B cell (primary cell): ENCODE measurements around the gene NEK11. TPM values are rescaled to one million over a fixed set of nuclear protein-coding genes. Genes with fewer than 3 reads are reported as not detected.

Experiments used
- ATAC-seq: fragments of 200-7000 bp; cut with Tn5 transposase; one replicate; pipeline ENCODE4 v1.10.0; 2021; ENCODE audit warnings: low read depth, mild to moderate bottlenecking, moderate number of reproducible peaks, moderate library complexity
- CTCF ChIA-PET: fragments of 350-600 bp; sonication (Branson Sonifier 250); formaldehyde crosslinking; loops from one replicate; lab custom pipeline; 2021; ENCODE audit warnings: antibody characterized with exemption, inconsistent platforms; lab: Charles Lee
- POLR2A ChIA-PET: fragments of 350-600 bp; sonication (Branson Sonifier 250); formaldehyde crosslinking; loops from one replicate; lab custom pipeline; 2021; ENCODE audit warnings: antibody characterized with exemption; lab: Charles Lee
- DNase-seq: peaks from one replicate; pipeline ENCODE4 v3.0.0; 2013
- H2AFZ ChIP-seq: 2 replicates; pipeline ENCODE4 v1.6.1; 2012; ENCODE audit warnings: mild to moderate bottlenecking, low read depth, low read length; ENCODE audit not compliant: insufficient read depth, poor library complexity, severe bottlenecking
- H3K27ac ChIP-seq, 2 donors: 1 replicate in 1 of 2; 2 replicates in 1 of 2; pipeline ENCODE4 v1.5.1; 2012 to 2013; ENCODE audit warnings: low read length in 2 of 2, mild to moderate bottlenecking in 2 of 2, moderate library complexity in 1 of 2
- H3K27me3 ChIP-seq, 4 experiments: fragments of 200-600 bp in 1 of 4; sonication (generic) in 1 of 4; replicated peaks in 1 of 4; 1 replicate in 2 of 4; 2 replicates in 2 of 4; pipeline versions ENCODE4 v1.6.1 to v1.7.0; 2013 to 2016; ENCODE audit warnings: low read length in 3 of 4, mild to moderate bottlenecking in 2 of 4, mixed read lengths in 1 of 4, moderate library complexity in 1 of 4; ENCODE audit not compliant: insufficient read depth in 4 of 4, control insufficient read depth in 3 of 4; ENCODE audit errors: control extremely low read depth in 1 of 4
- H3K36me3 ChIP-seq, 2 experiments: replicated peaks in 1 of 2; 1 replicate in 1 of 2; 2 replicates in 1 of 2; pipeline versions ENCODE4 v1.6.1 to v1.7.1; 2013; ENCODE audit warnings: low read length in 1 of 2; ENCODE audit not compliant: insufficient read depth in 2 of 2, control insufficient read depth in 1 of 2; ENCODE audit errors: control extremely low read depth in 1 of 2, extremely low read depth in 1 of 2
- H3K4me1 ChIP-seq, 2 donors: fragments of 200-600 bp in 1 of 2; sonication (generic) in 1 of 2; 1 replicate in 1 of 2; 2 replicates in 1 of 2; pipeline versions ENCODE4 v1.5.1 to v1.6.1; 2013 to 2017; ENCODE audit warnings: low read length in 2 of 2; ENCODE audit not compliant: control insufficient read depth in 2 of 2, insufficient read depth in 2 of 2
- H3K4me2 ChIP-seq: replicated peaks from 2 replicates; pipeline ENCODE3; 2012; ENCODE audit warnings: mild to moderate bottlenecking, low read depth, low read length; ENCODE audit not compliant: poor library complexity, severe bottlenecking
- H3K4me3 ChIP-seq, 5 experiments: fragments of 200-600 bp in 1 of 5; sonication (generic) in 1 of 5; 1 replicate in 3 of 5; 2 replicates in 2 of 5; pipeline versions ENCODE4 v1.5.1 to v1.7.0; 2011 to 2016; ENCODE audit warnings: low read length in 4 of 5, mild to moderate bottlenecking in 4 of 5, low read depth in 2 of 5, control low read depth in 1 of 5, moderate library complexity in 1 of 5; ENCODE audit not compliant: insufficient read depth in 1 of 5; ENCODE audit errors: control extremely low read depth in 1 of 5, extremely low read depth in 1 of 5
- H3K79me2 ChIP-seq: fragments of 200-600 bp; sonication (generic); one replicate; pipeline ENCODE4 v1.6.0; 2016; ENCODE audit warnings: low read length; ENCODE audit not compliant: control insufficient read depth, insufficient read depth
- H3K9ac ChIP-seq: fragments of 200-600 bp; sonication (generic); 2 replicates; pipeline ENCODE4 v1.6.1; 2017; ENCODE audit warnings: mild to moderate bottlenecking, low read length, moderate library complexity
- H3K9me3 ChIP-seq, 3 donors: one replicate each; pipeline versions ENCODE4 v1.6.1 to v1.7.1; 2013; ENCODE audit warnings: low read length in 2 of 3; ENCODE audit not compliant: control insufficient read depth in 2 of 3, insufficient read depth in 1 of 3; ENCODE audit errors: control extremely low read depth in 1 of 3
- H4K20me1 ChIP-seq: 2 replicates; pipeline ENCODE4 v1.6.0; 2012; ENCODE audit warnings: mild to moderate bottlenecking, low read length; ENCODE audit not compliant: insufficient read depth, control insufficient read depth, poor library complexity, severe bottlenecking
- H3K27ac Mint-ChIP-seq: one replicate; pipeline ENCODE4 v1.8.0; 2021; ENCODE audit warnings: mixed read lengths
- H3K27me3 Mint-ChIP-seq: one replicate; pipeline ENCODE4 v1.8.0; 2021; ENCODE audit warnings: mixed read lengths
- H3K4me1 Mint-ChIP-seq: one replicate; pipeline ENCODE4 v1.8.0; 2021; ENCODE audit warnings: mixed read lengths
- H3K4me3 Mint-ChIP-seq: one replicate; pipeline ENCODE4 v1.8.0; 2021; ENCODE audit warnings: mixed read lengths
- H3K9me3 Mint-ChIP-seq: one replicate; pipeline ENCODE4 v1.8.0; 2022; ENCODE audit warnings: mixed read lengths; ENCODE audit not compliant: insufficient read depth
- CTCF ChIP-seq: fragments of 200-600 bp; IDR thresholded peaks from one replicate; pipeline ENCODE4 v1.8.0; 2022; ENCODE audit warnings: antibody characterized with exemption, mild to moderate bottlenecking
- EZH2 ChIP-seq: IDR thresholded peaks from 2 replicates; pipeline ENCODE4 v1.6.1; 2012; ENCODE audit warnings: borderline replicate concordance, low read depth, mild to moderate bottlenecking, moderate library complexity, low read length; ENCODE audit not compliant: insufficient read depth, poor library complexity, severe bottlenecking
- WGBS: methylation state at CpG from one replicate; pipeline ENCODE4 v1.1.5; 2013; ENCODE audit warnings: missing lambda C conversion rate; ENCODE audit not compliant: insufficient coverage; 5-methylcytosine and 5-hydroxymethylcytosine counted together
- intact Hi-C: fragments of 100-400 bp; cut with micrococcal nuclease; formaldehyde crosslinking; loops from one replicate; pipeline ENCODE4 v1.10.0; 2022
- polyA plus RNA-seq: library from polyadenylated mRNA; depleted of rRNA; stranded (reverse); fragments of >200 nt; gene quantifications from 2 replicates; pipeline ENCODE4 v1.2.3, GENCODE V29; 2012
- total RNA-seq, 2 donors: library from RNA; stranded (reverse); fragments of 120-200 nt in 1 of 2; gene quantifications; 1 replicate in 1 of 2; 2 replicates in 1 of 2; pipeline versions ENCODE4 v1.2.3 to v1.2.4, GENCODE V29; 2013 to 2022

The NEK11 gene
- total and polyA plus RNA-seq, 2 donors (not counting 1 experiment from before 2014, with no cell fraction given): 1.00 to 7.7 TPM

GRCh38 chr3:131067983-131068382 lies 41.3 kb downstream of the NEK11 start:
- Histone ChIP-seq H3K36me3 (no peaks in the 10 kb centered on the region), H3K9ac (no peak overlapping the region), H3K27ac (no peak overlapping the region), H4K20me1 (no peaks in the 10 kb centered on the region), H3K9me3 (no peaks in the 10 kb centered on the region), H3K79me2 (no peaks in the 10 kb centered on the region), H3K27me3 (peaks cover 0 to 3% (median 0%) of the 10 kb centered on the region in 4 experiments), H3K4me1 (no peaks in the 10 kb centered on the region), H2AFZ (no peak overlapping the region), H3K4me3 (no peak overlapping the region), H3K4me2 (no peak overlapping the region)
- ChIA-PET CTCF (no interaction called here), POLR2A (no interaction called here)
- DNase-seq (no peak), ATAC-seq (no peak)
- H3K27me3 Mint-ChIP-seq: peaks cover 3% of the 10 kb centered on the region
- H3K4me3 Mint-ChIP-seq: no peak overlapping the region
- intact Hi-C loops: no loop called here
- H3K4me1 Mint-ChIP-seq: no peaks in the 10 kb centered on the region
- no peaks in the 10 kb centered on the region for H3K9me3 Mint-ChIP-seq
- no peak overlapping the region for H3K27ac Mint-ChIP-seq
- TF ChIP-seq CTCF: no peak
- no peak for TF ChIP-seq EZH2

DNA sequence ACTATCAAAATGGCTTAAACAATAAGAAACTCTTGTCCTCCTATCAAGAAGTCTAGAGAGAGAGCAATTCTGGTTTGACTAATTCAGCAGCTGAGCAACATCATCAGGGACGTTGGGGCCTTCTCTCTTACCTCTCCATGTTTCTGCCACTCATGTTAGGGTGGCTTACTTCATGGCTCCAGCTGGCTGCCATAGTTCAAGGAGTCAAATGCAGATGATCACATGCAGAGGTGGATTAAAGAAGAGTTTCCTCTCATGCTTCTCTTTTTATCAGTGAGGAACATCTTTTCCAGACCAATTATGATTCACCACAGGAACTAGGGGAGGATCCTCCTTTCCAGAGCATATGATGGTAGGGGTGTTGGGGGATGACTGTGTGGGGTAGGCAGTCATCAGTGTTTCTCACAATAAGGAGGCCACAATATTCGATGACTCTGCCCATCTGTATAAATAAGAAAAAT lies 45.5 kb downstream of the NEK11 start:
- Histone ChIP-seq H3K4me1 (no peaks in the 10 kb centered on the region), H3K9me3 (no peaks in the 10 kb centered on the region), H3K4me3 (no peak overlapping the region), H3K27ac (no peak overlapping the region), H3K36me3 (no peaks in the 10 kb centered on the region), H3K9ac (no peak overlapping the region), H3K4me2 (no peak overlapping the region), H2AFZ (no peak overlapping the region), H3K79me2 (no peaks in the 10 kb centered on the region), H4K20me1 (no peaks in the 10 kb centered on the region), H3K27me3 (peaks cover 0 to 3% (median 0%) of the 10 kb centered on the region in 4 experiments)
- Mint-ChIP-seq H3K27me3 (peaks cover 5% of the 10 kb centered on the region), H3K4me3 (no peak overlapping the region), H3K4me1 (no peaks in the 10 kb centered on the region), H3K9me3 (no peaks in the 10 kb centered on the region), H3K27ac (no peak overlapping the region)
- no peak for ATAC-seq
- ChIA-PET POLR2A (no interaction called here), CTCF (no interaction called here)
- no peak for TF ChIP-seq CTCF
- DNase-seq: no peak
- intact Hi-C loops: no loop called here
- WGBS: 40% methylated on average over 1 of the region's 2 CpGs
